CD8-positive, alpha-beta memory T cell (primary cell): ENCODE results near the gene MYO18A. TPM values are rescaled to one million over a fixed set of nuclear protein-coding genes. Genes with fewer than 3 reads are reported as not detected.

Experiments
- CTCF ChIA-PET: fragments of 350-600 bp; sonication (Branson Sonifier 250); formaldehyde crosslinking; loops from one replicate; lab custom pipeline; 2021; ENCODE audit warnings: antibody characterized with exemption; lab: Charles Lee
- POLR2A ChIA-PET: fragments of 350-600 bp; sonication (Branson Sonifier 250); formaldehyde crosslinking; loops from one replicate; lab custom pipeline; 2021; ENCODE audit warnings: antibody characterized with exemption; lab: Charles Lee
- DNase-seq, 5 donors: peaks; one replicate each; pipeline versions ENCODE4 v3.0.0 to v3.0.0-alpha.2; 2020 to 2022; ENCODE audit warnings: mixed read lengths in 1 of 5
- H3K27ac ChIP-seq: one replicate; pipeline ENCODE4 v1.7.0; 2013; ENCODE audit warnings: low read depth, mild to moderate bottlenecking, low read length, moderate library complexity
- H3K27me3 ChIP-seq: 2 replicates; pipeline ENCODE4 v1.7.0; 2013; ENCODE audit warnings: low read length, mild to moderate bottlenecking; ENCODE audit not compliant: insufficient read depth, poor library complexity, severe bottlenecking
- H3K36me3 ChIP-seq: 2 replicates; pipeline ENCODE4 v1.7.0; 2013; ENCODE audit warnings: mild to moderate bottlenecking, low read length, moderate library complexity; ENCODE audit not compliant: insufficient read depth
- H3K4me1 ChIP-seq: 2 replicates; pipeline ENCODE4 v1.7.0; 2013; ENCODE audit warnings: mild to moderate bottlenecking, low read length, moderate library complexity; ENCODE audit not compliant: insufficient read depth
- H3K4me3 ChIP-seq: 2 replicates; pipeline ENCODE4 v1.7.0; 2013; ENCODE audit warnings: mild to moderate bottlenecking, low read length
- H3K9me3 ChIP-seq: 2 replicates; pipeline ENCODE4 v1.7.0; 2013; ENCODE audit warnings: mild to moderate bottlenecking, low read length
- H3K27ac Mint-ChIP-seq, 8 donors: one replicate each; pipeline ENCODE4 v1.8.0; 2020 to 2021; ENCODE audit warnings: mixed read lengths in 8 of 8, mild to moderate bottlenecking in 6 of 8, inconsistent platforms in 3 of 8, moderate library complexity in 3 of 8
- H3K27me3 Mint-ChIP-seq, 2 donors: one replicate each; pipeline ENCODE4 v1.8.0; 2020 to 2021; ENCODE audit warnings: mixed read lengths in 2 of 2, mild to moderate bottlenecking in 1 of 2, moderate library complexity in 1 of 2
- H3K36me3 Mint-ChIP-seq, 3 donors: one replicate each; pipeline ENCODE4 v1.8.0; 2020 to 2021; ENCODE audit warnings: mixed read lengths in 3 of 3, inconsistent platforms in 1 of 3, mild to moderate bottlenecking in 1 of 3
- H3K4me1 Mint-ChIP-seq, 3 donors: one replicate each; pipeline ENCODE4 v1.8.0; 2020 to 2021; ENCODE audit warnings: mixed read lengths in 3 of 3, inconsistent platforms in 1 of 3, mild to moderate bottlenecking in 1 of 3
- H3K4me3 Mint-ChIP-seq, 7 donors: one replicate each; pipeline ENCODE4 v1.8.0; 2020 to 2021; ENCODE audit warnings: mixed read lengths in 7 of 7, mild to moderate bottlenecking in 6 of 7, moderate library complexity in 4 of 7, inconsistent platforms in 2 of 7
- H3K9me3 Mint-ChIP-seq, 5 donors: one replicate each; pipeline ENCODE4 v1.8.0; 2020 to 2022; ENCODE audit warnings: mixed read lengths in 5 of 5, mild to moderate bottlenecking in 3 of 5, moderate library complexity in 2 of 5, inconsistent platforms in 1 of 5
- polyA plus RNA-seq: library from polyadenylated mRNA; unstranded; fragments of 300-500 nt; fragmentation: Illumina TruSeq; gene quantifications from one replicate; pipeline ENCODE4 v1.2.3, GENCODE V29; 2021
- total RNA-seq, 2 experiments: library from RNA; stranded (reverse); gene quantifications; one replicate each; pipeline ENCODE4 v1.2.3, GENCODE V29; 2021

The MYO18A gene
- total and polyA plus RNA-seq, 3 experiments from 2014 or later: 34.0 to 39.7 (median 39.7) TPM

- H3K4me3 Mint-ChIP-seq: no peak overlapping the region
- ChIA-PET CTCF (interaction anchor here (1.0 to 5.2 kb wide), 5 partner anchors 14 to 24 kb away, joined by 3 to 21 read pairs (median 4); partner anchors contain the start of gene MYO18A), POLR2A (interaction anchor here (0.6 kb wide), 1 partner anchor 362 kb away, joined by 6 read pairs; no protein-coding TSS in a partner anchor)
- no peak for DNase-seq
- no peaks in the 10 kb centered on the region for H3K9me3 ChIP-seq
- peaks cover 14 to 29% (median 15%) of the 10 kb centered on the region in 3 donors for H3K4me1 Mint-ChIP-seq
- H3K36me3 Mint-ChIP-seq: peaks cover 0 to 25% (median 7%) of the 10 kb centered on the region in 3 donors
- no peaks in the 10 kb centered on the region for H3K9me3 Mint-ChIP-seq
- H3K4me1 ChIP-seq: peaks cover 12% of the 10 kb centered on the region
- H3K27me3 ChIP-seq: no peaks in the 10 kb centered on the region
- H3K36me3 ChIP-seq: no peaks in the 10 kb centered on the region
- H3K27ac Mint-ChIP-seq: no peak overlapping the region
- H3K4me3 ChIP-seq: no peak overlapping the region
- H3K27me3 Mint-ChIP-seq: no peaks in the 10 kb centered on the region
- no peak overlapping the region for H3K27ac ChIP-seq
These were observed 17.3 kb downstream of the MYO18A start for GRCh38 chr17:29162909-29163341.

- ChIA-PET CTCF (interaction anchor here (1.0 to 5.2 kb wide), 5 partner anchors 13 to 25 kb away, joined by 3 to 21 read pairs (median 4); partner anchors contain the start of gene MYO18A), POLR2A (interaction anchor here (0.6 kb wide), 1 partner anchor 362 kb away, joined by 6 read pairs; no protein-coding TSS in a partner anchor)
- no peaks in the 10 kb centered on the region for H3K9me3 ChIP-seq
- peak overlapping the region in 3 of 8 donors; percentile 9 to 46 (median 23) for H3K27ac Mint-ChIP-seq
- peaks cover 0 to 25% (median 7%) of the 10 kb centered on the region in 3 donors for H3K36me3 Mint-ChIP-seq
- H3K27ac ChIP-seq: no peak overlapping the region
- peaks cover 15 to 36% (median 18%) of the 10 kb centered on the region in 3 donors for H3K4me1 Mint-ChIP-seq
- H3K4me3 Mint-ChIP-seq: no peak overlapping the region
- no peaks in the 10 kb centered on the region for H3K27me3 Mint-ChIP-seq
- no peak for DNase-seq
- no peaks in the 10 kb centered on the region for H3K9me3 Mint-ChIP-seq
- peaks cover 12% of the 10 kb centered on the region for H3K4me1 ChIP-seq
- H3K27me3 ChIP-seq: no peaks in the 10 kb centered on the region
- H3K4me3 ChIP-seq: no peak overlapping the region
- no peaks in the 10 kb centered on the region for H3K36me3 ChIP-seq
These were observed 17.9 kb downstream of the MYO18A start for GRCh38 chr17:29162082-29162908.

- Histone ChIP-seq H3K36me3 (no peaks in the 10 kb centered on the region), H3K4me3 (no peak overlapping the region)
- POLR2A ChIA-PET: no interaction called here
These were observed 19.9 kb downstream of the MYO18A start for GRCh38 chr17:29160253-29160652.

GRCh38 chr17:29159306-29159860 is 20.8 kb downstream of the MYO18A start:
- peak overlapping the region in 7 of 8 donors; percentile 60 to 88 (median 82) for H3K27ac Mint-ChIP-seq
- H3K9me3 Mint-ChIP-seq: no peaks in the 10 kb centered on the region
- Histone ChIP-seq H3K27ac (no peak overlapping the region), H3K36me3 (no peaks in the 10 kb centered on the region), H3K27me3 (no peaks in the 10 kb centered on the region), H3K9me3 (no peaks in the 10 kb centered on the region), H3K4me1 (peaks cover 31% of the 10 kb centered on the region), H3K4me3 (no peak overlapping the region)
- peak overlapping the region in 6 of 7 donors; percentile 1 to 68 (median 34) for H3K4me3 Mint-ChIP-seq
- ChIA-PET CTCF (interaction anchor here (1.0 to 1.5 kb wide), 2 partner anchors 11 to 20 kb away, joined by 3 to 5 read pairs; partner anchors contain the start of gene MYO18A), POLR2A (no interaction called here)
- peaks cover 25 to 51% (median 33%) of the 10 kb centered on the region in 3 donors for H3K4me1 Mint-ChIP-seq
- no peak for DNase-seq
- H3K27me3 Mint-ChIP-seq: no peaks in the 10 kb centered on the region
- H3K36me3 Mint-ChIP-seq: peaks cover 0 to 5% (median 2%) of the 10 kb centered on the region in 3 donors

More at GRCh38 chr17:29160253-29160652, 19.9 kb downstream of the MYO18A start:
- Mint-ChIP-seq H3K4me1 (peaks cover 17 to 42% (median 24%) of the 10 kb centered on the region in 3 donors), H3K27ac (peak overlapping the region in 2 of 8 donors; percentile 86 to 90), H3K4me3 (no peak overlapping the region), H3K9me3 (no peaks in the 10 kb centered on the region), H3K27me3 (no peaks in the 10 kb centered on the region), H3K36me3 (peaks cover 0 to 10% (median 6%) of the 10 kb centered on the region in 3 donors)
- peaks cover 22% of the 10 kb centered on the region for H3K4me1 ChIP-seq
- no peak for DNase-seq
- no peak overlapping the region for H3K27ac ChIP-seq
- CTCF ChIA-PET: interaction anchor here (1.0 to 1.5 kb wide), 2 partner anchors 12 to 20 kb away, joined by 3 to 5 read pairs; partner anchors contain the start of gene MYO18A
- no peaks in the 10 kb centered on the region for H3K9me3 ChIP-seq
- H3K27me3 ChIP-seq: no peaks in the 10 kb centered on the region

DNA sequence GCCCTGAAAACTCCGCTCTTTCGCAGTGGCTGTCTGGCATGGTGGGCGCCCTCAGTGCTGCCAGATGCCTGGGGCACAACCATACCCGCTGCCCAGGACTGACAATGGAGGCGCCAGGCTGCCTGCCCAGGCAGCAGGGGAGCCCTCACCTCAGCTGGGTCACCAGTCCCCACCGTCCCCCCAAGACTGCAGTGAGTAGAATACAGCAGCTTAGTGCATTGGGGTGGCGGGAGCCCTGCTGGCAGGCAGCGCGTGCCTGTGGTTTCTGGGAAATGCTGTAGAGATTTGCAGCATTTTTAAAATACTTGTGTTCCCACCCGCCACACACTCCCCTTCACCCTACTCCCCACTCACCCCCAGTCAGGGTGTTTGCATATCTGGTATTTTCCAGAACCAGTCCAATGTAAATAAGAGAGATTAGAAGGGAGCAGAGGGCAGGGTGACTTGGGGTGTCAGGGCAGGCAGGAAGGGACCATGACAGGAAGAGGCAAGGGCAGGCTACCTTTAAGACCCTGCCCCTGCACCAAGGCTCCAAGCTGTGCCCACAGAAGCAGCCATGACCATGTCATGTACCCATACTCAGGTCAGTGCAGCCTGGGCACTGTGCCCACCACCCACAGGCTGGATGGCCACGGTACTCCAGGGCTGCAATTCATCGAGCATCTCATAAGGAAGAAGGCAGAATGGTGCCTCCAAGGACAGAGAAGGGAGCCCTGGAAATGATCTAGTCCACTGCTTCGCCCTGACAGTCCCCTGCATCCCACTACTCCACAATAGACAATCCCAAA is 21.5 kb downstream of the MYO18A start:
- Histone ChIP-seq H3K9me3 (no peaks in the 10 kb centered on the region), H3K27me3 (no peaks in the 10 kb centered on the region), H3K4me1 (peaks cover 32% of the 10 kb centered on the region), H3K36me3 (no peaks in the 10 kb centered on the region), H3K27ac (no peak overlapping the region), H3K4me3 (no peak overlapping the region)
- H3K4me1 Mint-ChIP-seq: peaks cover 29 to 56% (median 33%) of the 10 kb centered on the region in 3 donors
- no peak for DNase-seq
- ChIA-PET CTCF (interaction anchor here (1.5 kb wide), 1 partner anchor 10 kb away, joined by 5 read pairs; no protein-coding TSS in a partner anchor), POLR2A (no interaction called here)
- peak overlapping the region in 7 of 8 donors; percentile 60 to 97 (median 82) for H3K27ac Mint-ChIP-seq
- no peaks in the 10 kb centered on the region for H3K27me3 Mint-ChIP-seq
- peaks cover 0 to 2% (median 2%) of the 10 kb centered on the region in 3 donors for H3K36me3 Mint-ChIP-seq
- peak overlapping the region in 5 of 7 donors; percentile 1 to 68 (median 48) for H3K4me3 Mint-ChIP-seq
- no peaks in the 10 kb centered on the region for H3K9me3 Mint-ChIP-seq

DNA sequence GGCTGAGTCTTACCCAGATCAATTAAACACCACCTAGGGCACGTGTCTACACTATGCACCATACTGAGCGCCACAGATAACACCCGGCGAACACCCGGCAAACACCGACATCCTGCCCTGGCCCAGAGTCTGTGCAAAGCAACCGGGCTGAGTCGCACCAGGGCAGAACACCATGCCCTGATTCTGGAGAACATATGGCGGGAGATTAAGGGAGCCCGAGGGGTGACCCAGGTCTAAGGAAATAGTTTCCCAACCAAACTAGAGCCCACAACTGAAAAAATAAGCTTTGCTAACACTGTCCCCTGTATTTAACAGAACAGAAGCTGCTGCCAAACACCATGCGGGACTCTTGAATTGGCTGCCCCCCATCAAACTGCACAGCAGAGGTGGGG is 22.1 kb downstream of the MYO18A start:
- no peaks in the 10 kb centered on the region for H3K9me3 ChIP-seq
- no peaks in the 10 kb centered on the region for H3K36me3 ChIP-seq
- Mint-ChIP-seq H3K4me1 (peaks cover 32 to 59% (median 33%) of the 10 kb centered on the region in 3 donors), H3K27ac (peak overlapping the region in 6 of 8 donors; percentile 12 to 97 (median 70)), H3K27me3 (no peaks in the 10 kb centered on the region), H3K4me3 (peak overlapping the region in 3 of 7 donors; percentile 7 to 35 (median 25)), H3K9me3 (no peaks in the 10 kb centered on the region), H3K36me3 (peaks cover 0 to 2% (median 0%) of the 10 kb centered on the region in 3 donors)
- H3K4me1 ChIP-seq: peaks cover 32% of the 10 kb centered on the region
- no peak overlapping the region for H3K4me3 ChIP-seq
- H3K27ac ChIP-seq: no peak overlapping the region
- DNase-seq: no peak
- ChIA-PET POLR2A (no interaction called here), CTCF (interaction anchor here (1.4 kb wide), 1 partner anchor 62 kb away, joined by 3 read pairs; no protein-coding TSS in a partner anchor)
- H3K27me3 ChIP-seq: no peaks in the 10 kb centered on the region

- Mint-ChIP-seq H3K4me3 (no peak overlapping the region), H3K36me3 (peaks cover 0 to 1% (median 0%) of the 10 kb centered on the region in 3 donors), H3K27me3 (no peaks in the 10 kb centered on the region), H3K4me1 (peaks cover 32 to 59% (median 33%) of the 10 kb centered on the region in 3 donors), H3K27ac (peak overlapping the region in 4 of 8 donors; percentile 68 to 97 (median 78)), H3K9me3 (no peaks in the 10 kb centered on the region)
- no peak overlapping the region for H3K4me3 ChIP-seq
- ChIA-PET CTCF (interaction anchor here (0.8 to 1.4 kb wide), 2 partner anchors 8 to 63 kb away, joined by 3 read pairs; no protein-coding TSS in a partner anchor), POLR2A (no interaction called here)
- H3K4me1 ChIP-seq: peaks cover 32% of the 10 kb centered on the region
- no peak overlapping the region for H3K27ac ChIP-seq
- no peaks in the 10 kb centered on the region for H3K9me3 ChIP-seq
- no peak for DNase-seq
- H3K27me3 ChIP-seq: no peaks in the 10 kb centered on the region
- H3K36me3 ChIP-seq: no peaks in the 10 kb centered on the region
These were observed 22.9 kb downstream of the MYO18A start for GRCh38 chr17:29157310-29157709.
